ENCODE data around the gene RPS6KA2.

- TF ChIP-seq CTCF (IDR thresholded peaks at IDR 0.05) (no peak), SIN3A (IDR thresholded peaks at IDR 0.05; ENCODE audit: borderline replicate concordance, insufficient read depth, low read depth, low read length) (no peak), REST (IDR thresholded peaks at IDR 0.05; ENCODE audit: insufficient read depth in 1 of 2, low read depth in 2 of 2, low read length in 1 of 2) (no peak)
These were observed 233.6 kb downstream of the RPS6KA2 start for GRCh38 chr6:166393535-166393823.

Data from Panc1 (cell line).